HUDEP-2 (cell line): Measurements from ENCODE around the gene LMOD1.
"Not testable (repeated sequence)": the region's sequence is repeated elsewhere in the genome, so short reads cannot be mapped to it uniquely, and the experiment has no call there.

Source experiments
- DNase-seq, 76 experiments: peaks; one replicate each; lab custom pipeline; 2025; ENCODE audit not compliant: unreplicated experiment in 76 of 76; lab: John Stamatoyannopoulos, UW

LMOD1 gene

DNA sequence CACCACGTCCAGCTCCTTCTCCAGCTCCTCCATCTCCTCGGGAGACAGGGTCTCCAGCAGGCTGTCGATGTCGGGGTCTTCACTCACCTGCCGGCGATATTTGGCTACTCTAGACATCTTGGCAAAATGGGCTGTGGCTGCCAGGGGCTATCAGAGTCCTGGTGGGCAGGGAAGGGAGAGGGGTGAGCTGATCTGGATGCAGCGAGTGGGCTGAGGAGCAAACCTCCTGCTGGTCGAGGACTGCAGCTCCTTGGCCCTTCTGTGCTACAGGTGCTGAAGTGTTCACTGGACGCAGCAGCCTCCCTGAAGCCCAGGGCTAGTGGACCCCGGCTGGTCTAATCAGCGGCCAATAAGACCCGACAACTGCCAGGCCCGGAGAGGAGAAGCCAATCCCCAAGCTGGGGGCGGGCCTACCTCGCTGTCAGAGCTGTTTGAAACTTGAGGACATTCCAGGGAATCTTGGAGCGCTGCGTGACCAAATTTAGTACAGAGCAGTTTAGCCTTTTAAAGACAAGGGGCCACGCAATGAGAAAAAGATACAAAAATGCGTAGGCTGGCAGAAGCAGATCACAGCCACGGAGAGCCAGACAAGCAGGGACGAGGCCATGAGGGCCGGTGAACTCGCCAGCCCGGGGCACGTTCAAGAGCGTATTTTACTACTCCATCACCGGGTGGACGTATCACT, at the start of gene LMOD1:
Gene LMOD1 (minus strand): TSS at position 325 of the 685 bp plus-strand sequence. CDS start 208 bp downstream, at position 117.
- no peak for DNase-seq

DNA sequence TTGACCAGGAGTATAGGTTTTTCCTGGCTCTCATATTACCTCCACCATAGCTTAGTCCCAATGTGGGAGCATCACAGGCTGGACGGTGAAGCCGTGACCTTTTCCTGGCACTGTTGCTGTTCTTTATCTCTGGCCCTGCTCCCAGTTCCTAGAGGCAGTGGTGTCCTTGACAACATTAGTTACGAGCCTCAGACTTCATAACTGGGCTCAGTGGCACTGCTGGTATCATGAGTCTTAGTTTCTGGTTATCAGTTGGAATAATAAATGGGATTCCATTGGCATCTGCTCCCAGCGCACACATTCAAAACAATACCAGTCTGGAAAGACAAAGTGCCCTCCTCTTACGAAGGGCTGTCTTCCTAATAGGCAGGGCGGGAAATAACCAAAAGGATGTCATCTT, 44.1 kb upstream of the LMOD1 start:
- peak in 6 of 76 experiments; percentile 6 to 26 (median 17) for DNase-seq

DNA sequence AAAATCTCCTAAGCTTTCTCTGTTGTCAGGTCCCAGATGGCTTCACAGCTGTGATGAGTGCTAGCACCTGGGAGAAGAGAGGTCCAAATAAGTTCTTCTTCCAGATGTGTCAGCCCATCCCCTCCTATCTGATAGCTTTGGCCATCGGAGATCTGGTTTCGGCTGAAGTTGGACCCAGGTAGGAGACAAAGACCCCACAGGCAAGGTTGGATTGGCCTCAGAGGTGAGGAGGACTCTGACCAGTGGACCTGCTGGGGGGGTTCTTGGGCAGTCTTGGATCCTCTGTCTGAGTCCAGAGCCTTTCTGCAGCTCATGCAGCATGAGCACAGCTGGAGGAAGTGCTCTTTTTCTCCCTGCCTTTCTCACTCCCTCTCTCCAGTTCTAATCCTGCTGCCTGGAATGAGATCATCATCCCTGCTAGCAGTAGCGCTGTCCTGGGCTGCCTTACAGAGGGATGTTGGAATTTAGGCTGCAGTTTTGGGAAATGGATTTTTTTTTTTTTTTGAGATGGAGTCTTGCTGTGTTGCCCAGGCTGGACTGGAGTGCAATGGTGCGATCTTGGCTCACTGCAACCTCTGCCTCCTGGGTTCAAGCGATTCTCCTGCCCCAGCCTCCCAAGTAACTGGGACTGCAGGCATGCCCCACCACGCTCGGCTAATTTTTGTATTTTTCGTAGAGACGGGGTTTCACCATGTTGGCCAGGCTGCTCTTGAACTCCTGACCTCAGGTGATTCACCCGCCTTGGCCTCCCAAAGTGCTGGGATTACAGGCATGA, 43.2 kb upstream of the LMOD1 start:
- no peak for DNase-seq

DNA sequence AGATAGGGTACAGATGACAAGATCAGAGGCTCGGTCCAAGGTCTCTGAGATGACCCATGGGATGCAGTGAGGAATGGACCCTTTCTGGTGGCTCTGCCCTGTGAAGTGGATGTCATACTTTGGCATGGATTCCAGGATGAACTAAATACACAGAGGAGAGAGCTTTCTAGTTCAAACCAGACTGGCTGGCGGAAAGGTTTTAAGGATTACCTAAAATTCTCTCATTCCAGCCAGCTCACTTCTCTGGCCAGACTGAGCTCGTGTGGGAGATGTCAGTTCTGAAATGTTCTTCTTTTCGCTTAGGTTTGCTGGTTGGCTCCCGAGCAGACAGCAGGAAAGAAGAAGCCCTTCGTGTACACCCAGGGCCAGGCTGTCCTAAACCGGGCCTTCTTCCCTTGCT, 42.3 kb upstream of the LMOD1 start:
- DNase-seq: no peak

DNA sequence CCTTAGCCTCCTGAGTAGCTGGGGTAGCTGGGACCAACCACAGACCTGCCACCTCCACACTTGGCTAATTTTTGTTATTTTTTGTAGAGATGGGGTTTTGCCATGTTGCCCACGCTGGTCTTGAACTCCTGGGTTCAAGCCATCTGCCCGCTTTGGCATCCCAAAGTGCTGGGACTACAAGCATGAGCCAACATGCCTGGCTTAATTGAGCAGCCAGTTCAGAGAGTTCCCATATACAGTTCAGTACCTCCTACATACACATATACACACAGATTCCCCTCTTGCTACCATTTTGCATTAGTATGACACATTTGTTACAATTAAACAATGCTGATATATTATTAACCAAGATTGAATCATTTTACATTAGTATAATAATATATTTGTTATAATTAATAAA, 39.0 kb upstream of the LMOD1 start:
- no peak for DNase-seq

DNA sequence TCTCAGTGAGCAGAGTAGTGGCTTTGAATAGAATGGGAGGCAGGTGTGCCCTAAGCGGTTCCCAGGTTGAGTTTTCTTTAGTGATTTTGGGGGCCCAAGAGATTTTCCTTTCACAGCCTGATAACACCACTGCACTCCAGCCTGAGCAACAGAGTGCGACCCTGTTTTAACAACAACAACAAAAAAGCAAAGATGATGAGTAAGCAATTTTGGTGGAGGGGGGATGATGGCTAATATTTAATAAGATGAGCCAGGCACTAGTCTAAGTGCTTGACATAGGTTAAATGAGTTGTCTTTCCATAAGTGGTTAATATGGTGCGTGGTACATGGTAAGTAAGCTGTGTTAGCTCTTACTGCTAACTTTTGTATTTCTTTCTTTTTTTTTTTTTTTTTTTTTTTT, 38.1 kb upstream of the LMOD1 start:
- no peak for DNase-seq

DNA sequence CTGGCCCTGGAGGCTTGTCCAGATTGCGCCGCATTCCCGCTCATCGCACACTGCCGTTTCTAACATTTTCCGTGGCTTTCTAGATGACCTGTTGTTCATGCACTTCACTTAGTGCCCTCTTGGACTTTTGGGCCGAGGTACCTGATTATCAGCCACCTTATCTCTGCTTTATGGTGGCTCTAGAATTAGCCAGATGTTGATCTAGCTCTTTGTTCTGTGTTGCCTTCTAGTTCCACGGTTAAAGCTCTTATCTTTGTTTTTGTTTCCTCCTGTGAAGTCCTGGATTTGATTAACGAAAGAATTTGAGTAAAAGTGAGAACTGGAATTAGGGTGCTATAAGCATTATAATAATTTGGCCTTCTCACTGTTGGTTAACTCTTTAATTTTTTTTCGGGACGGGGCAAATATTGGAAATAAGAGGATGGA, 37.0 kb upstream of the LMOD1 start:
- DNase-seq: peak in 1 of 76 experiments; percentile 55

DNA sequence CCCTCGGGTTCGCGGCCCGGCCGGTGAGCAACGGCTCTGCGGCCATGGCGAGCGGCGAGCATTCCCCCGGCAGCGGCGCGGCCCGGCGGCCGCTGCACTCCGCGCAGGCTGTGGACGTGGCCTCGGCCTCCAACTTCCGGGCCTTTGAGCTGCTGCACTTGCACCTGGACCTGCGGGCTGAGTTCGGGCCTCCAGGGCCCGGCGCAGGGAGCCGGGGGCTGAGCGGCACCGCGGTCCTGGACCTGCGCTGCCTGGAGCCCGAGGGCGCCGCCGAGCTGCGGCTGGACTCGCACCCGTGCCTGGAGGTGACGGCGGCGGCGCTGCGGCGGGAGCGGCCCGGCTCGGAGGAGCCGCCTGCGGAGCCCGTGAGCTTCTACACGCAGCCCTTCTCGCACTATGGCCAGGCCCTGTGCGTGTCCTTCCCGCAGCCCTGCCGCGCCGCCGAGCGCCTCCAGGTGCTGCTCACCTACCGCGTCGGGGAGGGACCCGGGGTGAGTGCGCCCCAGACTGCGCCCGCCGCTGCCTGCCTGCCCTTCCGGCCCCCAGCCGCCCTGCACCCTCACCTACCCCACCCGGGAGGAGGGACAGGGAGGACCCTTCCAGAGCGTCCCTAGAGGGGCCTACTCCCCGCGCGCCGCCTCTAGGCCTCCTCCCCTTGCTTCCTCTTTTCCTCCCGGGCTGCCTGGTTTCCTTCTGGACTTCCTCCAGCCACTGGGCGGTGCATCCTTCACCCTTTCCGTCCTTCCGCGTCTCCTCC, 36.5 kb upstream of the LMOD1 start, which contains the start of gene RNPEP:
Gene RNPEP (plus strand): TSS at position 26 of the 757 bp plus-strand sequence. CDS start 19 bp downstream, at position 45.
- peak in 30 of 76 experiments; percentile 10 to 66 (median 36) for DNase-seq

DNA sequence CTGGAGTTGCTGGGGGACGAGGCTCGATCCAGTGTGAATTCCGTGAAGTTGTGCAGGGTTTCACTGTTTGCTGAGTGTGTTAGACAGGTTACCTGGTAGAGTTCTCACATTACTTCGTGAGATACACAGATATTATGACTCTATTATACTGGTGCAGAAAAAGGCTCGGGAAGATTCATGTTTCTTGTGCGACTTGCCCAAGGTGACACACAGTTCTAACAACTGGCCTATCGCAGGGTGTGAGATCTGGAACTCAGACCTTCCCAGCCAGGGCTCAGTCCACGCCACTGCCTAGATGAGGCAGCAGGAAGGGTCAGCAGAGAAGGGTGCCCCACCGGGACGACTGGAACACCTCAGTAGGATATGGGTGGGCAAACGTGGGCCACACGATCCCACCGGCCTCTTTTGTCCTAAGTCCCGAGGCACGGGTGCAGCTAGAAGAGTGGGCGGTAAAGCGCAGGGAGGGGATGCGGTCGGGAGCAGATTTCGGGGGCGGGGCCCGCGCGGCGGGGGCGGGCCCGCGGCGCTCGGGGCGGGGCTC, 35.8 kb upstream of the LMOD1 start:
- peak in 25 of 76 experiments; percentile 6 to 69 (median 40) for DNase-seq

DNA sequence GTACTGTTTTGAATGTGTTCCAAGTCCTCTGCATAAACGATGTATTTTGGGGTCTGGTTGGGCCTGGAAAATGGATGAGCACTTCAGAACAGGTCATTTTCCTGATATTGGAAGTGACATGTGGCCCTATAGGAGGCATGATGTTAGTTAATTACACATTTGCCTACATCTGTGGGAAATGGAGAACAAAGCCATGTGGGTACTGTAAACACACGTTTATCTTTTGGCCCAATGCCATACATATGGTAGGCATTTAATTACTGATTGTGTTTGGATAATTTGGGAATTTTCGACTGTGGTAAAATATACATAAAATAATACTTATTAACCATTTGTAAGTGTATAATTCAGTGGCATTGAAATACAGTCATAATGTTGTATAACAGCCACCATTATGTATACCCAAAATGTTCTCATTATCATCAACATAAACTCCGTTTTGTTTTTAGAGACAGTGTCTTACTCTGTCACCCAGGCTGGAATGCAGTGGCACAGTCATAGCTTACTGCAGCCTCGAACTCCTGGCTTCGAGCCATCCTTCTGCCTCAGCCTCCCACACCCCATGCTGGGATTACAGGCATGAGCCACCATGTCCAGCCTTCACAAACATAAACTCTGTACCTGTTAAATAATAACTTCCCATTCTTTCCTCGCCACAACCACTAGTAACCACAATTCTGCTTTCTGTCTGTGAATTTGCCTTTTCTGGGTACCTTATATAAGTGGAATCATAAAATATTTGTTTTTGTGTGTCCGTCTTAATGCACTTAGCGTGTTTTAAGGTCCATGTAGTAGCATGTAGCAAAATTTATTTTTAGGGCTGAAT, 24.2 kb upstream of the LMOD1 start:
- DNase-seq: peak in 18 of 76 experiments; percentile 3 to 41 (median 13)

DNA sequence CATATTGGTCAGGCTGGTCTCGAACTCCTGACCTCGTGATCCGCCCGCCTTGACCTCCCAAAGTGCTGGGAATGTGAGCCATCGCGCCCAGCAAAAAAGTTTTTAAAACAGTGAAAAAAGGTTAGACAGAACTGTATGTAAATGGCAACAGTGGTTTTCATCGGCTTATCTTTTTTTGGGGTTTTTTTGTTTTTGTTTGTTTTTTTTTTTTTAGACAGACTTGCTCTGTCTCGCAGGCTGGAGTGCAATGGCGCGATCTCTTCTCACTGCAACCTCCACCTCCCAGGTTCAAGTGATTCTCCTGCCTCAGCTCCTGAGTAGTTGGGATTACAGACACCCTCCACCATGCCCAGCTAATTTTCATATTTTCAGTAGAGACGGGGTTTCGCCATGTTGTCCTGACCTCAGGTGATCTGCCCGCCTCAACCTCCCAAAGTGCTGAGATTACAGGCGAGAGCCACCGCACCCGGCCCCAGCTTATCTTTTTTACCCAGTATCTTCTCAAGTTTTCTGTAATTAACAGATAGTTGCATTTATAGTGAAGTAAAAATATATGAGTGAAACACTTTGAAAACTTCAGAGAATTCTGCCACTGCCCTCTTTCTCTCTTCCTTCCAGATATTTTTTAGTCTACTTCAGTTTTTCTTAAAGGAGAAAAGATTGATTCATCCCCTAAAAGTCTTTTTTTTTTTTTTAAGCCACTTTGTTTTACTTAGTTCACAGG, 22.0 kb upstream of the LMOD1 start:
- peak in 12 of 76 experiments; percentile 6 to 34 (median 14) for DNase-seq

DNA sequence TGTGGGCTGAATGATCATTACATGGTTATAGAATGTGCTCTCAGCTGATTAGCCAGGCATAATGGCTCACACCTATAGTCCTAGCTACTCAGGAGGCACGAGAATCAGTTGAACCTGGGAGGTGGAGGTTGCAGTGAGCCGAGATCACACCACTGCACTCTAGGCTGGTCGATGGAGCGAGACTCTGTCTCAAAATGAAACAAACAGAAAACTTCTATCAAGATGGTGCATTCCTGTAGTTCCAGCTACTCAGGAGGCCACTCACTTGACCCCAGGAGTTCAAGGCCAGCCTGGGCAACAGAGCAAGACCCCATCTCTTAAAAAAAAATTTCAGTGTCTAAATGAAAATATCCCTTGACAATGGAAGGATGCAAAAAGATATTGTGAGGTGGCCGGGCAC, 19.8 kb upstream of the LMOD1 start:
- no peak for DNase-seq

DNA sequence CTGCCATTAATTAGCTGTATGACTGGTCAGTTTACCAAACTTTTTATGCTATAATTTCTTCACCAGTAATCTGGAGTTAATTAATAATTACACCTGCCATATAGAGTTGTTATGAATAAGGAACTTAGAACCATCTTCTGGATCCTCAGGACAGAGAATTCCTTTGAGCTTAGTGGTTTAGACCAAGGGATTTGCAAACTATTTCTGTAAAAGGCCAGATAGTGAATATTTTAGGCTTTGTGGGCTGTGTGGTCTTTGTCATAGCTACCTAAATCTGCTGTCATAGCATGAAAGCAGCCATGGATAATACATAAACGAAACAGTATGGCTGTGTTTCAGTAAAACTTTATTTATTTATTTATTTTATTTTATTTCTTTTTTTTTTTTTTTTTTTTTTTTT, 17.9 kb upstream of the LMOD1 start:
- DNase-seq: no peak

DNA sequence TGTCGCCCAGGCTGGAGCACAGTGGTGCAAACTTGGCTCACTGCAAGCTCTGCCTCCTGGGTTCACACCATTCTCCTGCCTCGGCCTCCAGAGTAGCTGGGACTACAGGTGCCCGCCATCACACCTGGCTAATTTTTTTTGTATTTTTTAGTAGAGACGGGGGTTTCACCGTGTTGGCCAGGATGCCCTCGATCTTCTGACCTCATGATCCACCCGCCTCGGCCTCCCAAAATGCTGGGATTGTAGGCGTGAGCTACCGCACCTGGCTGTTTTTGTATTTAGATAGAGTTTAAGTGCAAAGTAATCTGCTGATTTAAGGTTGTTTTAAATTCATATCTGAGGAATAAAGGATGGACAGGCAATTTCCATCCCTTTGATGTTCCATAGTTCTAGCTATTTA, 16.0 kb upstream of the LMOD1 start:
- DNase-seq: not testable (repeated sequence)

DNA sequence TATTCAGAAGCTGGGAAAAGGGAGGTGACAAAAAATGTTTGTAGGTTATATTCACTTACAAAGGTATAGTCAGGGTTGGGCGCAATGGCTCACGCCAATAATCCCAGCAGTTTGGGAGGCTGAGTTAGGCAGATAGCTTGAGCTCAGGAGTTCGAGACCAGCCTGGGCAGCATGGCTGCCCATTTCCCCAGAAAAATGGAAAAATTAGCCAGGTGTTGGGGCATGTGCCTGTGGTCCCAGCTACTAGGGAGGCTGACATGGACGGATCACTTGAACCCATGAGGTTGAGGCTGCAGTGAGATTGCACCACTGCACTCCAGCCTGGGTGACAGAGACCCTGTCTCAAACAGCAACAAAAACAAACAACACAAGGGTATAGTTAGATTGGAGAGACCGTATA, 12.0 kb upstream of the LMOD1 start:
- no peak for DNase-seq

DNA sequence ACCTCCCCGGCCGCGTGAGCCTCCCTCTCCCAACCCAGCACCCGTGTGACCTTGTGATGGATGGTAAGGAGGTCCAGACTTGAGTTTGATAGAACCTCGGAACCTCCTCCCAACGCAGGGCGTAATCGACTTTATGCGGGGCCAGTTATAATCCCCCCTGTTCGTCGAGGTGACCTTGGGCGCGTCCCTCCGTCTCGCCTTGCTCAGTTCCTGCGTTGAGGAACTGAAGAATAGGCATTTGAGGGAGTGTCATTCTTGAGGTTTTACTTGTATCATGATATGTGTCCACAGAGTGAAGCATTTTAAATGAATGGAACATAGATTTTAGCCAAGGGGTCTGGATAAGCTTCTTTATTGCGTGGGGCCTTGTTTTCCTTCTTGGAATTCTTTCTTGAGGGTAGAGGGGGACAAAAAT, 9.4 kb upstream of the LMOD1 start:
- DNase-seq: peak in 13 of 76 experiments; percentile 40 to 65 (median 50)

DNA sequence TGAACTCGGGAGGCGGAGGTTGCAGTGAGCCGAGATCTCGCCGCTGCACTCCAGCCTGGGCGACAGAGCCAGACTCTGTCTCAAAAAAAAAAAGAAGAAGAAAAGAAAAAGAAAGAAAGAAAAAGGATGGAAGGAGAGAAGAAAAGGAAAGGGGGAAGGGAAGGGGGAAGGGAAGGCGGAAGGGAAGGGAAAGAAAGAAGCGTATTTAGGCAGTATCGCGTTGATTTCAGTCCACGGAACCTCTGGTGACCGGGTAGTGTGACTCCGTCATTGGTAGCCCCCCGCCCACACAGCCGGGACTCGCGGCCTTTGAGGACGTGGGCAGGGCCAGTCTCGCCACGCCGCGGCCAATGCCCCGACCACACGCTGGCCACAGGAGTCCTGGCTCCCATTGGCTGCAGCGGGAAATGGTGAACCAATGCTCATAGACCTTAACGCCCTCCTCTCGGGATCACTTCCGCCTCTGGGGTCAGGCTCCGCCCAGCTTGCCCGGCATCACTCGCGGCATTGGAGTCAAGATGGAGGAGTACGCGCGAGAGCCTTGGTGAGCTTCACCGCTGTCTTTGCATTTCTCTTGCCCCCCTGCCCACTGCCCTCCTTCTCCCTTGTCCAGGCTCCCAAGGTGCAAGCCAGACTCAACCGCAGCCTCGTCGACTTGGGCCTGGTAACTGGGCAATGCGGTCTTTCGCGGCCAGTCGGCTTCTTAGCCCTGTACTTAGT, 8.8 kb upstream of the LMOD1 start, which contains the start of gene TIMM17A:
Gene TIMM17A (plus strand): TSS at position 495 of the 720 bp plus-strand sequence. CDS start 24 bp downstream, at position 519.
- DNase-seq: peak; percentile 28 to 97 (median 91)

DNA sequence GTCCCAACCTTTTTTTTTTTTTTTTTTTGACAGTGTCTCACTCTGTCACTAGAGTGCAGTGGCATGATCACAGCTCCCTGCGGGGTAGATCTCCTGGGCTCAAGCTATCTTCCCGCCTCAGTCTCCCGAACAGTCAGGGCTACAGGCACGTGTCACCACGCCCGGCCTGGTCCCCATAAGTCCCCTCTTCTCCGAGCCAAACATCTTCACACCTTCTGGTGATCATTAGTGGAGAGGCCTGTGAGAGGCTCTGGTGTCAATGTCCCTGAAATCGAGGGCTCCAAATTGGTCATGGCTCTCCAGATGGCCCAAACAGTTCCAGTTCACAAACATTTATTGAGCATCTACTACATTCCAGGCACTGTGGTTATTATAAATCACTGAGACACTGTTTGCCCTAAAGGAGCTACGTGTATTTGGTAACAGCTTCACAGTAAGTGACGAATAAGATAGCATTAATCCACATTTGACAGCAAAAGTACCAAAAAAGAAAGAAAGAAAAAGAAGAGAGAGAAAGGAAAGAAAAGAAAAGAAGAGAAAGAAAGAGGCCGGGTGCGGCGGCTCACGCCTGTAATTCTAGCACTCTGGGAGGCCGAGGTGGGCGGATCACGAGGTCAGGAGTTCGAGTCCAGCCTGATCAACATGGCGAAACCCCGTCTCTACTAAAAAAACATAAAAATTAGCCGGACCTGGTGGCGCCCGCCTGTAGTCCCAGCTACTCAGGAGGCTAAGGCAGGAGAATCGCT, 8.1 kb upstream of the LMOD1 start:
- DNase-seq: peak in 4 of 76 experiments; percentile 10 to 45 (median 36)
